HFF-Myc (cell line): Measurements from ENCODE around the gene HDAC11.
A peak's percentile ranks its signal among the peaks of the same experiment; 100 is the strongest.
"Not testable (repeated sequence)": the region's sequence is repeated elsewhere in the genome, so short reads cannot be mapped to it uniquely, and the experiment has no call there.

Source experiments
- DNase-seq: peaks from one replicate; pipeline ENCODE4 v3.0.0-alpha.2; 2011; ENCODE audit warnings: low read depth; ENCODE audit errors: extremely low read depth
- H3K4me3 ChIP-seq: replicated peaks from 2 replicates; pipeline ENCODE4 v1.5.1; 2011; ENCODE audit warnings: low read depth, mild to moderate bottlenecking, control low read depth, low read length
- TF ChIP-seq, protein P1 (sequence below): IDR thresholded peaks from 2 replicates; pipeline ENCODE4 v1.5.1; 2012; ENCODE audit warnings: mild to moderate bottlenecking, low read depth, low read length, control low read depth; ENCODE audit errors: missing control alignments

HDAC11 gene, protein sequence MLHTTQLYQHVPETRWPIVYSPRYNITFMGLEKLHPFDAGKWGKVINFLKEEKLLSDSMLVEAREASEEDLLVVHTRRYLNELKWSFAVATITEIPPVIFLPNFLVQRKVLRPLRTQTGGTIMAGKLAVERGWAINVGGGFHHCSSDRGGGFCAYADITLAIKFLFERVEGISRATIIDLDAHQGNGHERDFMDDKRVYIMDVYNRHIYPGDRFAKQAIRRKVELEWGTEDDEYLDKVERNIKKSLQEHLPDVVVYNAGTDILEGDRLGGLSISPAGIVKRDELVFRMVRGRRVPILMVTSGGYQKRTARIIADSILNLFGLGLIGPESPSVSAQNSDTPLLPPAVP

DNA sequence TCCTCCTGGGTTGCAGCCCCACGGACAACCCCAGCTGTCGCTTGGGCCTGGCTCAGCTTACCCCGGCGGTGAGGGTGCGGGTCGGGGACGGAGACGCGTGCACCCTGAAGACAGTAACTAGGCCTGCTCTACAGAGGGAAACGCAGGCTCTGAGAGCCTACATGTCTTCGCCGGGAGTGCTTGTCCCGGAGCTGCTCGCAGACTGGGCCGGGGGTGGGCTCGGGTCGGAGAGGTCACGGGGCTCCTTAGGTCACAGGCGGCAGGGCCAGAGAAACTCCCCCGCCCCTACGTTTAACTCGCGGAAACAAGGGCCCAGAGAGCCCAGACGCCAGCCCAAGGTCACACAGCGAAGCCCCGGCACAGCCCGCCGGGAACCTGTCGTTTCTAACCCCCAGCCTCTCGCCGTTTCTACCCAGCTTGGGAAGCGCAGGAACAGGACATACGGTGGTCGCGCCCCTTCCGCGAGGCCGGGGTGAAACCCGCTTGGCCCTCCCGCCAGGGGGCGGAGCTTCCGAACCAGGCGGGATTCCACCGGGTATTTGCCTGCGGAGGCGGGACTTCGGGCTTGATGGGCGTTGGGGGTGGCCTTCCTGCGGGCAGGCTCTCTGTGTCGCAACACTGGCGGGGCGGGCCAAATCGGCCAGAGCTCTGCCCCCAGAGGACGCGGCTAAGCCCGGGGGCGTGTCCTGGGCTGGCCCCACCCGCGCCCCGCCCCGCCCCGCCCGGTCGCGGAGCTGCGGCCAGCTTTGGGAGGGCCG, at the start of gene HDAC11:
HDAC11 (plus strand) TSS at position 725 of the 758 bp plus-strand sequence. CDS start 42 bp downstream, outside the sequence.
- TF ChIP-seq, protein P1, sequence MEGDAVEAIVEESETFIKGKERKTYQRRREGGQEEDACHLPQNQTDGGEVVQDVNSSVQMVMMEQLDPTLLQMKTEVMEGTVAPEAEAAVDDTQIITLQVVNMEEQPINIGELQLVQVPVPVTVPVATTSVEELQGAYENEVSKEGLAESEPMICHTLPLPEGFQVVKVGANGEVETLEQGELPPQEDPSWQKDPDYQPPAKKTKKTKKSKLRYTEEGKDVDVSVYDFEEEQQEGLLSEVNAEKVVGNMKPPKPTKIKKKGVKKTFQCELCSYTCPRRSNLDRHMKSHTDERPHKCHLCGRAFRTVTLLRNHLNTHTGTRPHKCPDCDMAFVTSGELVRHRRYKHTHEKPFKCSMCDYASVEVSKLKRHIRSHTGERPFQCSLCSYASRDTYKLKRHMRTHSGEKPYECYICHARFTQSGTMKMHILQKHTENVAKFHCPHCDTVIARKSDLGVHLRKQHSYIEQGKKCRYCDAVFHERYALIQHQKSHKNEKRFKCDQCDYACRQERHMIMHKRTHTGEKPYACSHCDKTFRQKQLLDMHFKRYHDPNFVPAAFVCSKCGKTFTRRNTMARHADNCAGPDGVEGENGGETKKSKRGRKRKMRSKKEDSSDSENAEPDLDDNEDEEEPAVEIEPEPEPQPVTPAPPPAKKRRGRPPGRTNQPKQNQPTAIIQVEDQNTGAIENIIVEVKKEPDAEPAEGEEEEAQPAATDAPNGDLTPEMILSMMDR, result no peak
- peak; percentile 81 for DNase-seq
- H3K4me3 ChIP-seq, result peak within 1 kb of the TSS; percentile 55

DNA sequence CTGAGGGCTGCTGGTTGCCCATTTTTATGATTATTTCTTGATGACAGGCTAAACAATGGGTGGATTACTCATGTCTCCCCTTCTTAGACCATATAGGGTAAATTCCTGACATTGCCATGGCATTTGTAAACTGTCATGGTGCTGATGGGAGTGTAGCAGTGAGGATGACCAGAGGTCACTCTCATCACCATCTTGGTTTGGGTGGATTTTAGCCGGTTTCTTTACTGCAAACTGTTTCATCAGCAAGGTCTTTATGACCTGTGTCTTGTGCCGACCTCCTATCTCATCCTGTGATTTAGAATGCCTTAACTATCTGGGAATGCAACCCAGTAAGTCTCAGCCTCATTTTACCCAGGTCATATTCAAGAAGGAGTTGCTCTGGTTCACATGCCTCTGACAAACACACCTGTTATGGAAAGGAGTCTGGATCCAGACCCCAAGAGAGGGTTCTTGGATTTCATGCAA, 49.7 kb upstream of the HDAC11 start:
- DNase-seq, H3K4me3 ChIP-seq: not testable (repeated sequence)

DNA sequence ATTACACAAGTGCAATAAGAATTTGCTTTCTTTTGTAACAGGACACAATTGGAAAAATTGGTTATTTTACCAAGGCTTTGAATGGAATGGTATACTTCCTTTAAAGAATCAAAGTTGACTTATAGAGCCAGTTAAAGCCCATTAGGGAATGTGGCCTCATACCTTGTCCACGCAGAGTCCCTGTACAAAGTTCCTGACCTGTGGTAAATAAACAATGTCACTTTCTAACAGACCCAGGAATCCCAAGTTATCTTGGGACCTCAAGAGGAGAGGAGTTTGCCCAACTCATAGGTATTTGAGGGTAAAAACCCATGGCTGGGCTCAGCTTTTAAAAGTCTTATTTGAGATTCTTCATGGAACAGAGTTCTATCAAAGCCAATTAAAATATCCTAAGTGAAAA, 48.0 kb upstream of the HDAC11 start:
- no peak overlapping the region for H3K4me3 ChIP-seq
- no peak for DNase-seq

DNA sequence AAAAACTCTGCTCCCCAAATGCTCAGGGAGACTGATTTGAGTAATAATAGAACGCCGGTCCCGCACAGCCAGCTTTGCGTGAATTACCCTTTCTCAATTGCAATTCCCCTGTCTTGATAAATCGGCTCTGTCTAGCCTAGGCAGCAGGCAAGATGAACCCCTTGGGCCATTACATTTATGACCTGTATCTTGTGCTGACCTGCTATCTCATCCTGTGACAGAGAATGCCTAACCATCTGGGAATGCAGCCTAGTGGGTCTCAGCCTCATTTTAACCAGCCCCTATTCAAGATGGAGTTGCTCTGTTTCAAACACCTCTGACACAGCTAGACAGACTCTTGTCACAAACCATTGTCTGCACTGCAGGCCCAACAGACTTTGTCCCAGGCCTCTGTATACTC, 46.2 kb upstream of the HDAC11 start:
- H3K4me3 ChIP-seq, result no peak overlapping the region
- TF ChIP-seq, protein P1, result no peak
- no peak for DNase-seq

More for the DNA sequence above, 48.0 kb upstream of the HDAC11 start:
- TF ChIP-seq, protein P1, result no peak

DNA sequence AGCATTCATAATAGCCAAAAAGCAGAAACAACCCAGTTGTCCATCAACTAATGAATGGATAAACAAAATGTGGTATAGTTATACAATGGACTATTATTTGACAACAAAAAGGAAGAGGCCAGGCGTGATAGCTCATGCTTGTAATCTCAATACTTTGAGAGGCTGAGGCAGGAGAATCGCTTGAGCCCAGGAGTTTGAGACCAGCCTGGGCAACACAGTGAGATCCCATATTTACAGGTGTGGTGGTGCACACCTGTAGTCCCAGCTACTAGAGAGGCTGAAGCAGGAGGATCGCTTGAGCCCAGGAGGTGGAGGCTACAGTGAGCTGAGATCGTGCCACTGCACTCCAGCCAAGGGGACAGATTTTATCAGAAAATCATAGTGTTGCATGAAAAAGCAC, 43.9 kb upstream of the HDAC11 start:
- not testable (repeated sequence) for DNase-seq, H3K4me3 ChIP-seq

DNA sequence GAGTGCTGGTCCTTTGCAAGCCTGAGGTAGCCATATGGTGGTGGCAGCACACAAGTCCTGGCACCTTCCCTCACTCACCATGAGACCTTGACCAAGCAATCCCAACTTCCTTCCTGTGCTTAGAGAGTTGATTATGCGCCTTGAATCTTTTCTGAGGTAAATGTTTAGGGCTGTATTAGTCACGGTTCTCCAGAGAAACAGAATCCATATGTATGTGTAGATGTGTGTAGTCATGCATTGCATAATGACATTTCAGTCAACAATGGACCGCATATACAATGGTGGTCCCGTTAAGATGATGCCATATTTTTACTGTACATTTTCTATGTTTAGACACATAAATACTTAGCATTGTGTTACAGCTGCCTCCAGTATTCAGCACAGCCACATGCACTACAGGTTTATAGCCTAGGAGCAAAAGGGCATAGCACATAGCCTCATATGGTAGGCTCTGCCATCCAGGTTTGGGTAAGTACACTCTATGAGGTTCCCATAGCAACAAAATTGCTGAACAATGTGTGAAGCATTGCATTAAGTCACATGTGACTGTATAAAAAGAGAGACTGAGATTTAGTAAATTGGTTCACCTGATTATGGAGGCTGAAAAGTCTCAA, 39.8 kb upstream of the HDAC11 start:
- TF ChIP-seq, protein P1, result no peak
- DNase-seq, result no peak
- H3K4me3 ChIP-seq, result no peak overlapping the region

DNA sequence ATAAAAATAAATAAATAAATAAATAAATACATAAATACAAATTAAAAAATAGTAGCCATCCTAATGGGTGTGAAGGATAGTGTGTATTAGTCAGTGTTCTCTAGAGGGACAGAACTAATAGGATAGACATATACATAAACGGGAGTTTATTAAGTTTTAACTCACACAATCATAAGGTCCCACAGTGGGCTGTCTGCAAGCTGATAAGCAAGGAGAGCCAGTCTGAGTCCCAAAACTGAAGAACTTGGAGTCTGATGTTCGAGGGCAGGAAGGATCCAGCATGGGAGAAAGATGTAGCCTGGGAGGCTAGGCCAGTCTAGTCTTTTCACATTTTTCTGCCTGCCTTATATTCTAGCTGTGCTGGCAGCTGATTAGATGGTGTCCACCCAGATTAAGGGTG, 37.2 kb upstream of the HDAC11 start:
- H3K4me3 ChIP-seq, DNase-seq: not testable (repeated sequence)

DNA sequence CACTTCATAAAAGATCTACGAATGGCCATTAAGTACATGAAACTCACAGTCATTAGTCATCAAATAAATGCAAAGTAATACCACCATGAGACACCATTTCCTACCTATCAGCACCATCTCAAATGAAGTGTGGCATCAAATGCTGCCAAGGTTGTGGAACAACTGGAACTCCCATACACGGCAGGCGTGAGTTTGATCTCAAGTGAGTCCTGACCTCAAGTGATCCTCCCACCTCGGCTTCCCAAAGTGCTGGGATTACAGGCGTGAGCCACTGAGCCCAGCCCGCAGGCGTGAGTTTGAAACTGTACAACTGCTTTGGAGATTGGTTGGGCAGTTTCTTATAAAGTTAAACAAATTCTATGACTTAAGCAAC, 28.8 kb upstream of the HDAC11 start:
- TF ChIP-seq, protein P1, result no peak
- H3K4me3 ChIP-seq, result peak overlapping the region; percentile 50
- no peak for DNase-seq
